H1 (cell line): Measurements from ENCODE around the gene TRMT2B. TPM values are rescaled to one million over a fixed set of nuclear protein-coding genes. Genes with fewer than 3 reads are reported as not detected.

Experiments used
- CTCF ChIA-PET: fragments of 300-600 bp; sonication (Branson Sonifier 250); formaldehyde crosslinking; loops from one replicate; lab custom pipeline; 2021; ENCODE audit not compliant: partially characterized antibody; lab: Charles Lee
- POLR2A ChIA-PET: fragments of 300-600 bp; sonication (Branson Sonifier 250); formaldehyde crosslinking; loops from one replicate; lab custom pipeline; 2021; ENCODE audit warnings: inconsistent platforms; ENCODE audit not compliant: partially characterized antibody; lab: Charles Lee
- DNase-seq, 2 experiments: peaks; one replicate each; pipeline versions ENCODE4 v3.0.0 to v3.0.0-alpha.2; 2010 to 2022; ENCODE audit warnings: low spot score in 2 of 2, low read depth in 1 of 2, mixed read lengths in 1 of 2
- FAIRE-seq: peaks from 2 replicates; lab custom pipeline; 2011; peaks lifted over from hg19 to GRCh38; lab: Jason Lieb, UNC
- H2AFZ ChIP-seq: 2 replicates; pipeline ENCODE4 v1.8.1; 2012; ENCODE audit warnings: low read length, inconsistent platforms
- H2AK5ac ChIP-seq: 2 replicates; pipeline ENCODE4 v1.6.1; 2013; ENCODE audit warnings: low read depth, low read length
- H2BK120ac ChIP-seq: replicated peaks from 2 replicates; pipeline ENCODE3; 2013; ENCODE audit warnings: low read depth, low read length, inconsistent platforms
- H2BK12ac ChIP-seq: 2 replicates; pipeline ENCODE4 v1.6.1; 2013; ENCODE audit warnings: low read depth, low read length
- H2BK15ac ChIP-seq: 2 replicates; pipeline ENCODE4 v1.6.1; 2013; ENCODE audit warnings: low read length
- H2BK20ac ChIP-seq: 2 replicates; pipeline ENCODE4 v1.6.1; 2013; ENCODE audit warnings: low read length
- H2BK5ac ChIP-seq: 2 replicates; pipeline ENCODE4 v1.6.1; 2013; ENCODE audit warnings: low read depth, low read length
- H3K14ac ChIP-seq: 2 replicates; pipeline ENCODE4 v1.6.1; 2013; ENCODE audit warnings: inconsistent platforms; ENCODE audit not compliant: insufficient read length
- H3K18ac ChIP-seq: 2 replicates; pipeline ENCODE4 v1.6.1; 2013; ENCODE audit warnings: low read length; ENCODE audit errors: extremely low read depth
- H3K23ac ChIP-seq: 2 replicates; pipeline ENCODE4 v1.6.1; 2013; ENCODE audit warnings: inconsistent platforms; ENCODE audit not compliant: insufficient read length
- H3K23me2 ChIP-seq: 2 replicates; pipeline ENCODE4 v1.6.1; 2013; ENCODE audit warnings: low read depth, low read length
- H3K27ac ChIP-seq: 2 replicates; pipeline ENCODE4 v1.6.1; 2011; ENCODE audit warnings: low read depth, low read length, inconsistent platforms
- H3K27me3 ChIP-seq, 4 experiments: replicated peaks in 1 of 4; 1 replicate in 1 of 4; 2 replicates in 3 of 4; pipeline versions ENCODE4 v1.6.1 to v1.8.1; 2011 to 2013; ENCODE audit warnings: low read length in 3 of 4, mild to moderate bottlenecking in 3 of 4, inconsistent platforms in 2 of 4, mixed read lengths in 2 of 4, moderate library complexity in 1 of 4; ENCODE audit not compliant: control insufficient read depth in 3 of 4, insufficient read depth in 3 of 4; ENCODE audit errors: extremely low read depth in 1 of 4
- H3K36me3 ChIP-seq, 4 experiments: 2 replicates each; pipeline versions ENCODE4 v1.6.1 to v1.8.1; 2011 to 2013; ENCODE audit warnings: mild to moderate bottlenecking in 4 of 4, low read length in 3 of 4, moderate library complexity in 2 of 4, control low read depth in 1 of 4, inconsistent platforms in 1 of 4; ENCODE audit not compliant: insufficient read depth in 4 of 4, control insufficient read depth in 2 of 4
- H3K4ac ChIP-seq: replicated peaks from 2 replicates; pipeline ENCODE3; 2013; ENCODE audit warnings: low read length, low read depth, mixed read lengths, inconsistent platforms; ENCODE audit not compliant: insufficient read length
- H3K4me1 ChIP-seq, 4 experiments: replicated peaks in 1 of 4; 1 replicate in 1 of 4; 2 replicates in 3 of 4; pipeline versions ENCODE4 v1.6.1 to v1.8.1; 2011 to 2013; ENCODE audit warnings: low read length in 3 of 4, inconsistent platforms in 2 of 4, mixed read lengths in 1 of 4; ENCODE audit not compliant: insufficient read depth in 4 of 4, control insufficient read depth in 3 of 4
- H3K4me2 ChIP-seq, 2 experiments: 2 replicates each; pipeline versions ENCODE4 v1.6.1 to v1.8.1; 2011 to 2013; ENCODE audit warnings: low read depth in 2 of 2, low read length in 2 of 2, control low read depth in 1 of 2, inconsistent platforms in 1 of 2, mild to moderate bottlenecking in 1 of 2; ENCODE audit not compliant: insufficient read depth in 1 of 2
- H3K4me3 ChIP-seq, 4 experiments: fragments of 200-600, 300-600 bp in 1 of 4; sonication (generic), shearing (Covaris generic), sonication (Bioruptor Twin) in 1 of 4; 2 replicates each; pipeline versions ENCODE4 v1.5.1 to v1.8.1; 2011 to 2016; ENCODE audit warnings: low read length in 4 of 4, low read depth in 3 of 4, control low read depth in 2 of 4, inconsistent platforms in 2 of 4, mild to moderate bottlenecking in 2 of 4, mixed read lengths in 1 of 4, moderate library complexity in 1 of 4; ENCODE audit not compliant: insufficient read depth in 2 of 4; ENCODE audit errors: extremely low read depth in 1 of 4
- H3K56ac ChIP-seq: replicated peaks from 2 replicates; pipeline ENCODE3; 2013; ENCODE audit warnings: low read depth, mild to moderate bottlenecking, mixed read lengths, low read length, inconsistent platforms; ENCODE audit not compliant: insufficient read length
- H3K79me1 ChIP-seq: 2 replicates; pipeline ENCODE4 v1.6.1; 2013; ENCODE audit warnings: low read depth, low read length, control low read depth
- H3K79me2 ChIP-seq, 2 experiments: 2 replicates each; pipeline versions ENCODE4 v1.6.1 to v1.8.1; 2012 to 2013; ENCODE audit warnings: low read length in 2 of 2, mild to moderate bottlenecking in 2 of 2, inconsistent platforms in 1 of 2; ENCODE audit not compliant: insufficient read depth in 2 of 2, control insufficient read depth in 1 of 2
- H3K9ac ChIP-seq, 4 experiments: replicated peaks in 1 of 4; 1 replicate in 1 of 4; 2 replicates in 3 of 4; pipeline versions ENCODE4 v1.6.1 to v1.8.1; 2011 to 2013; ENCODE audit warnings: low read depth in 3 of 4, low read length in 3 of 4, control low read depth in 2 of 4, mild to moderate bottlenecking in 2 of 4, moderate library complexity in 2 of 4, inconsistent platforms in 1 of 4; ENCODE audit errors: extremely low read depth in 1 of 4
- H3K9me3 ChIP-seq, 2 experiments: 2 replicates each; pipeline versions ENCODE4 v1.6.1 to v1.8.1; 2012 to 2013; ENCODE audit warnings: mild to moderate bottlenecking in 2 of 2, moderate library complexity in 2 of 2, control low read depth in 1 of 2, inconsistent platforms in 1 of 2, low read depth in 1 of 2, low read length in 1 of 2, mixed read lengths in 1 of 2; ENCODE audit not compliant: insufficient read depth in 2 of 2
- H4K20me1 ChIP-seq, 2 experiments: replicated peaks in 1 of 2; 2 replicates each; pipeline versions ENCODE3 to v1.8.1; 2011 to 2013; ENCODE audit warnings: inconsistent platforms in 2 of 2, low read length in 2 of 2, mild to moderate bottlenecking in 1 of 2; ENCODE audit not compliant: insufficient read depth in 2 of 2, control insufficient read depth in 1 of 2
- H4K5ac ChIP-seq: 2 replicates; pipeline ENCODE4 v1.6.1; 2013; ENCODE audit warnings: low read length, low read depth, mixed read lengths, inconsistent platforms; ENCODE audit not compliant: insufficient read length
- H4K8ac ChIP-seq: 2 replicates; pipeline ENCODE4 v1.8.0; 2013; ENCODE audit warnings: mild to moderate bottlenecking, moderate library complexity, low read length, inconsistent platforms; ENCODE audit not compliant: insufficient read depth; ENCODE audit errors: extremely low read depth
- H4K91ac ChIP-seq: replicated peaks from 2 replicates; pipeline ENCODE3; 2013; ENCODE audit warnings: low read length, mixed read lengths, inconsistent platforms; ENCODE audit not compliant: insufficient read length
- SAP30 ChIP-seq: fragments of 300-600 bp; sonication (generic); IDR thresholded peaks from 2 replicates; pipeline ENCODE4 v1.7.1; 2012; ENCODE audit warnings: low read length, moderate library complexity, mild to moderate bottlenecking, inconsistent platforms; ENCODE audit not compliant: insufficient read depth, insufficient replicate concordance
- SP1 ChIP-seq: IDR thresholded peaks from 2 replicates; pipeline ENCODE4 v1.6.1; 2011; ENCODE audit warnings: low read depth, low read length
- SUZ12 ChIP-seq: fragments of 200-600 bp; sonication (generic); IDR thresholded peaks from 2 replicates; pipeline ENCODE4 v1.6.1; 2012; ENCODE audit warnings: mild to moderate bottlenecking, inconsistent platforms, low read length, moderate library complexity, mixed read lengths
- TBP ChIP-seq: IDR thresholded peaks from 2 replicates; pipeline ENCODE4 v1.6.1; 2011; ENCODE audit warnings: low read depth, low read length, improper control_type of control experiment
- ZNF274 ChIP-seq: IDR thresholded peaks from 2 replicates; pipeline ENCODE4 v1.7.0; 2012; ENCODE audit warnings: low read length, borderline replicate concordance; ENCODE audit errors: extremely low read depth
- WGBS, 2 experiments: shearing (Covaris generic) in 1 of 2; methylation state at CpG; one replicate each; pipeline versions ENCODE4 v1.1.6 to v1.1.7; 2013 to 2015; ENCODE audit warnings: low lambda C conversion rate in 2 of 2, mixed read lengths in 2 of 2, inconsistent platforms in 1 of 2, low coverage in 1 of 2, missing lambda C conversion rate in 1 of 2; ENCODE audit not compliant: insufficient replicate concordance in 2 of 2, insufficient coverage in 1 of 2, insufficient read length in 1 of 2; ENCODE audit errors: extremely low coverage in 1 of 2, missing lambda C conversion rate in 1 of 2; 5-methylcytosine and 5-hydroxymethylcytosine counted together
- polyA plus RNA-seq, 7 experiments: library from polyadenylated mRNA; depleted of rRNA in 3 of 7; stranded (reverse) in 5 of 7; unstranded in 2 of 7; fragments of >200 nt in 5 of 7; fragments of 200-250 nt in 2 of 7; gene quantifications; 1 replicate in 5 of 7; 2 replicates in 1 of 7; 4 replicates in 1 of 7; pipeline versions ENCODE4 v1.2.1 to v1.2.3, GENCODE V29; 2011 to 2013; ENCODE audit warnings: missing spikeins in 2 of 7, mixed read lengths in 2 of 7
- total RNA-seq: library from RNA; stranded (reverse); fragmentation: NEBNext Ultra II Directional; extraction: Animal tissue kit (Norgen Biotek cat#: 25700); gene quantifications from 2 replicates; pipeline ENCODE4 v1.2.1, GENCODE V29; 2021

Gene TRMT2B
- total and polyA plus RNA-seq, 2 of the 8 experiments (the other 6 are each of a cell fraction or from before 2014, with no cell fraction given), result 12.1 to 12.4 TPM

DNA sequence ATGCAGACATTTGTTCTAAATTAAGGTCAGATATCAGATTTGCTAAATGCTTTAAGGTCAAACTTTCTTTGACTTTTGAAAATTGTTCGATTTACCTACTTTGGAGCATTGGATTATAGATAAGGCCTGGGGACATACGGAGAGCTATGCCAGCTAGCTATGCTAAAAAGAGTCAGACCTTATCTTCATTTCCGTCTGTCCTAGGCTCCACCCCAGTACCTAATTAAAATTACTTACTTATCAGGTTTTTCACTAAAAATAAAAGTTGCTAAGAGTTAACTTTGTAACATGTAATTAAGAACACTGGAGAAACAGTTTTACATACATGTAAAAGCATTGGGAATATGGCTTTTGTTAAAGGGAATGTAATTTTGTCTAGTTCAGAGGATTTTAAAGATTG, 19.7 kb upstream of the TRMT2B start:
- H2AFZ ChIP-seq, result no peak overlapping the region
- H2BK5ac ChIP-seq, result no peak overlapping the region
- no peaks in the 10 kb centered on the region for H3K79me1 ChIP-seq
- no peaks in the 10 kb centered on the region for H3K36me3 ChIP-seq
- no peak for FAIRE-seq
- no peak overlapping the region for H3K23ac ChIP-seq
- H3K4me1 ChIP-seq, result no peaks in the 10 kb centered on the region
- H3K79me2 ChIP-seq, result no peaks in the 10 kb centered on the region
- POLR2A ChIA-PET, result no interaction called here
- H4K8ac ChIP-seq, result no peak overlapping the region
- DNase-seq, result no peak
- no peak overlapping the region for H4K5ac ChIP-seq
- H3K18ac ChIP-seq, result no peak overlapping the region
- no peaks in the 10 kb centered on the region for H3K9me3 ChIP-seq
- H2BK15ac ChIP-seq, result no peak overlapping the region
- CTCF ChIA-PET, result no interaction called here
- no peak overlapping the region for H2AK5ac ChIP-seq
- H3K27me3 ChIP-seq, result no peaks in the 10 kb centered on the region
- TF ChIP-seq TBP (no peak), SAP30 (no peak), SP1 (no peak), SUZ12 (no peak), ZNF274 (no peak)
- TF ChIP-seq, all 59 proteins: peak for 0
- no peaks in the 10 kb centered on the region for H3K23me2 ChIP-seq
- no peak overlapping the region for H3K9ac ChIP-seq
- H4K91ac ChIP-seq, result no peak overlapping the region
- no peak overlapping the region for H2BK12ac ChIP-seq
- H3K4me2 ChIP-seq, result no peak overlapping the region
- H3K4me3 ChIP-seq, result no peak overlapping the region
- no peak overlapping the region for H3K14ac ChIP-seq
- H2BK20ac ChIP-seq, result no peak overlapping the region
- no peak overlapping the region for H3K56ac ChIP-seq
- no peaks in the 10 kb centered on the region for H4K20me1 ChIP-seq
- WGBS, 2 experiments, result 94% methylated on average over 3 of the region's 3 CpGs; no CpG with 5 or more reads in 1 of the 2 experiments
- H3K27ac ChIP-seq, result no peak overlapping the region
- no peak overlapping the region for H3K4ac ChIP-seq
- H2BK120ac ChIP-seq, result no peak overlapping the region
